ENCODE measurements around the gene KTN1.

KTN1 gene, protein sequence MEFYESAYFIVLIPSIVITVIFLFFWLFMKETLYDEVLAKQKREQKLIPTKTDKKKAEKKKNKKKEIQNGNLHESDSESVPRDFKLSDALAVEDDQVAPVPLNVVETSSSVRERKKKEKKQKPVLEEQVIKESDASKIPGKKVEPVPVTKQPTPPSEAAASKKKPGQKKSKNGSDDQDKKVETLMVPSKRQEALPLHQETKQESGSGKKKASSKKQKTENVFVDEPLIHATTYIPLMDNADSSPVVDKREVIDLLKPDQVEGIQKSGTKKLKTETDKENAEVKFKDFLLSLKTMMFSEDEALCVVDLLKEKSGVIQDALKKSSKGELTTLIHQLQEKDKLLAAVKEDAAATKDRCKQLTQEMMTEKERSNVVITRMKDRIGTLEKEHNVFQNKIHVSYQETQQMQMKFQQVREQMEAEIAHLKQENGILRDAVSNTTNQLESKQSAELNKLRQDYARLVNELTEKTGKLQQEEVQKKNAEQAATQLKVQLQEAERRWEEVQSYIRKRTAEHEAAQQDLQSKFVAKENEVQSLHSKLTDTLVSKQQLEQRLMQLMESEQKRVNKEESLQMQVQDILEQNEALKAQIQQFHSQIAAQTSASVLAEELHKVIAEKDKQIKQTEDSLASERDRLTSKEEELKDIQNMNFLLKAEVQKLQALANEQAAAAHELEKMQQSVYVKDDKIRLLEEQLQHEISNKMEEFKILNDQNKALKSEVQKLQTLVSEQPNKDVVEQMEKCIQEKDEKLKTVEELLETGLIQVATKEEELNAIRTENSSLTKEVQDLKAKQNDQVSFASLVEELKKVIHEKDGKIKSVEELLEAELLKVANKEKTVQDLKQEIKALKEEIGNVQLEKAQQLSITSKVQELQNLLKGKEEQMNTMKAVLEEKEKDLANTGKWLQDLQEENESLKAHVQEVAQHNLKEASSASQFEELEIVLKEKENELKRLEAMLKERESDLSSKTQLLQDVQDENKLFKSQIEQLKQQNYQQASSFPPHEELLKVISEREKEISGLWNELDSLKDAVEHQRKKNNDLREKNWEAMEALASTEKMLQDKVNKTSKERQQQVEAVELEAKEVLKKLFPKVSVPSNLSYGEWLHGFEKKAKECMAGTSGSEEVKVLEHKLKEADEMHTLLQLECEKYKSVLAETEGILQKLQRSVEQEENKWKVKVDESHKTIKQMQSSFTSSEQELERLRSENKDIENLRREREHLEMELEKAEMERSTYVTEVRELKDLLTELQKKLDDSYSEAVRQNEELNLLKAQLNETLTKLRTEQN (N-terminal part only)

DNA sequence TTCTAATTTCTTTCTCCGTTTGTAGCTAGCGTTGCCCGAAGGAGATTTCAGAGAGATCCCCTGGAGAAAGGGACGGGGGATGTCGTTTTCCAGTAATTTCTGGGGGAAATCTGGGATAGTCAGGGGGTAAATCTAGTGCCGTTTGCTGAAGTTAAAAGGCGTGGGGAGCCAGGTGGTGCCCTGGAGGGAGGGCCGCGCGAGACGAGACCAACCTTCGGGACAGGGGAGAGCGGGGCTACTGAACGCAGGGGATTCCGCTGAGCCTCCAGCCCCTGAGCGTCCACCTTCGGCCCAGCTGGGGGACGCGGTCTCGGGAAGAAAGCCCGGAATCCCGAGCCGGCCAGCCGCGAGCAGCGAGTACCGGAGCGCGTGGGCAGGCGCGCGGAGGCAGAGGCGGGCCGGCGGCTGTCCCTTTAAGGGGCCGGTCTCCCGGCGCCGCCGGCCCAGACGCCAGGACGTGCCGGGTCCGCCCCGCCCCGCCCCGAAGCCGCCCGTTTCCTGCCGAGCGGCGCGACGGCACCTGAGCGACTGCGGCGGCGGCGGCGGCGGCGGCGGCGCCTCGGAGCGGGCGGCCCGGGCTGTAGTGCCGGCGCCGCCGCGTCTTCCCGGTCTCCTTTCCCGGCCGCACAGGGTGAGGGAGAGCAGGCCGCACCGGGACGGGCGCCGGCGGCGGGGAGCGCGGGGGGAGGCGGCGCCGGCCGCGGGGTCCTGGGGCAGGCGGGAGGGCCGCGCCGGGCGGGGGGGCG lies at the start of gene KTN1:
Gene KTN1, plus strand, starts transcription at position 484 of the 746 bp plus-strand sequence. CDS start 31,842 bp downstream, outside the sequence.
- peak within 1 kb of the TSS; percentile 92 for H3K4me3 ChIP-seq (ENCODE audit: low read length, poor library complexity, severe bottlenecking)
- H3K9ac ChIP-seq (ENCODE audit: low read depth, low read length, poor library complexity, severe bottlenecking), result peak within 1 kb of the TSS; percentile 89
- no peaks in the 10 kb centered on the region for H3K9me2 ChIP-seq (replicated peaks; ENCODE audit: low read depth, low read length)
- H3K79me2 ChIP-seq (ENCODE audit: insufficient read depth, low read length), result peaks cover 55% of the 10 kb centered on the region
- peak within 1 kb of the TSS; percentile 90 for H2AFZ ChIP-seq (ENCODE audit: low read length)
- no peaks in the 10 kb centered on the region for H3F3A ChIP-seq (ENCODE audit: low read depth)
- no peaks in the 10 kb centered on the region for H3K36me3 ChIP-seq (ENCODE audit: insufficient read depth, low read length)
- TF ChIP-seq EZH2phosphoT487 (IDR thresholded peaks at IDR 0.05; ENCODE audit: borderline replicate concordance), result no peak
- TF ChIP-seq, protein P1, sequence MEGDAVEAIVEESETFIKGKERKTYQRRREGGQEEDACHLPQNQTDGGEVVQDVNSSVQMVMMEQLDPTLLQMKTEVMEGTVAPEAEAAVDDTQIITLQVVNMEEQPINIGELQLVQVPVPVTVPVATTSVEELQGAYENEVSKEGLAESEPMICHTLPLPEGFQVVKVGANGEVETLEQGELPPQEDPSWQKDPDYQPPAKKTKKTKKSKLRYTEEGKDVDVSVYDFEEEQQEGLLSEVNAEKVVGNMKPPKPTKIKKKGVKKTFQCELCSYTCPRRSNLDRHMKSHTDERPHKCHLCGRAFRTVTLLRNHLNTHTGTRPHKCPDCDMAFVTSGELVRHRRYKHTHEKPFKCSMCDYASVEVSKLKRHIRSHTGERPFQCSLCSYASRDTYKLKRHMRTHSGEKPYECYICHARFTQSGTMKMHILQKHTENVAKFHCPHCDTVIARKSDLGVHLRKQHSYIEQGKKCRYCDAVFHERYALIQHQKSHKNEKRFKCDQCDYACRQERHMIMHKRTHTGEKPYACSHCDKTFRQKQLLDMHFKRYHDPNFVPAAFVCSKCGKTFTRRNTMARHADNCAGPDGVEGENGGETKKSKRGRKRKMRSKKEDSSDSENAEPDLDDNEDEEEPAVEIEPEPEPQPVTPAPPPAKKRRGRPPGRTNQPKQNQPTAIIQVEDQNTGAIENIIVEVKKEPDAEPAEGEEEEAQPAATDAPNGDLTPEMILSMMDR (conservative IDR thresholded peaks at IDR 0.05; ENCODE audit: low read length), result no peak
- H4K20me1 ChIP-seq (ENCODE audit: insufficient read depth, low read length, poor library complexity, severe bottlenecking), result peaks cover 44% of the 10 kb centered on the region
- no peaks in the 10 kb centered on the region for H3K27me3 ChIP-seq (ENCODE audit: insufficient read depth, low read length, poor library complexity, severe bottlenecking)
- peaks cover 48% of the 10 kb centered on the region for H3K4me1 ChIP-seq (ENCODE audit: insufficient read depth, low read length, poor library complexity, severe bottlenecking)
- no peaks in the 10 kb centered on the region for H3K9me3 ChIP-seq (ENCODE audit: insufficient read depth, low read depth, low read length)
- H3K4me2 ChIP-seq (ENCODE audit: low read depth, low read length, poor library complexity, severe bottlenecking), result peak within 1 kb of the TSS; percentile 87

DNA sequence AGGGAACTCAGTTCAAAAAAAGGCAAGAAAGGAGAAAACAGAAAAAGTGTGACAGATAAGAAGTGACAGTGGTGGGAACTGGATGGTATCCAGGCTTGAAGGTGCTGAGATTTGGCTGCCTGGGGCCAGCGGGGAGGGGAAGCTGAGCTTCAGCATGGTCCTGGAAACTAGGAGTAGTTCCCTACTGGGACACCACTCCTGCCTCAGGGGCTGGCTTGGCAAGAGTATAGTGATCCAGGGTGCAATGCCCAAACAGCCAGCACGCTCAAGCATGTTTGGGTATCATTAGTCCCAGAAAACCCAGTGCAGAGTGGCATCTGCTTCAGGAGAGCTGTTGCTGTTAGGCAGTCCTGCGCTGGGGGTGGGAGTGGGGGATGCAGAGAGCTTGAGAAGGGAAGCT lies 49.5 kb upstream of the KTN1 start:
- TF ChIP-seq, protein P1 (conservative IDR thresholded peaks at IDR 0.05; ENCODE audit: low read length), result no peak
- TF ChIP-seq EZH2phosphoT487 (IDR thresholded peaks at IDR 0.05; ENCODE audit: borderline replicate concordance), result no peak
- no peaks in the 10 kb centered on the region for H3F3A ChIP-seq (ENCODE audit: low read depth)
- no peaks in the 10 kb centered on the region for H3K36me3 ChIP-seq (ENCODE audit: insufficient read depth, low read length)
- H3K9me2 ChIP-seq (replicated peaks; ENCODE audit: low read depth, low read length), result no peaks in the 10 kb centered on the region
- no peaks in the 10 kb centered on the region for H3K79me2 ChIP-seq (ENCODE audit: insufficient read depth, low read length)
- H3K4me2 ChIP-seq (ENCODE audit: low read depth, low read length, poor library complexity, severe bottlenecking), result no peak overlapping the region
- no peaks in the 10 kb centered on the region for H4K20me1 ChIP-seq (ENCODE audit: insufficient read depth, low read length, poor library complexity, severe bottlenecking)
- no peaks in the 10 kb centered on the region for H3K9me3 ChIP-seq (ENCODE audit: insufficient read depth, low read depth, low read length)
- no peak overlapping the region for H3K9ac ChIP-seq (ENCODE audit: low read depth, low read length, poor library complexity, severe bottlenecking)
- no peak overlapping the region for H3K4me3 ChIP-seq (ENCODE audit: low read length, poor library complexity, severe bottlenecking)
- no peaks in the 10 kb centered on the region for H3K27me3 ChIP-seq (ENCODE audit: insufficient read depth, low read length, poor library complexity, severe bottlenecking)
- H3K4me1 ChIP-seq (ENCODE audit: insufficient read depth, low read length, poor library complexity, severe bottlenecking), result no peaks in the 10 kb centered on the region
- H2AFZ ChIP-seq (ENCODE audit: low read length), result no peak overlapping the region

Data from Loucy (cell line).